ENCODE results near the gene HIBADH. TPM values are rescaled to one million over a fixed set of nuclear protein-coding genes. Genes with fewer than 3 reads are reported as not detected.

The HIBADH gene
- total RNA-seq, 4 donors from 2014 or later = 31.3 to 39.6 (median 33.7) TPM

GRCh38 chr7:27695096-27695495 is 32.4 kb upstream of the HIBADH start:
- no peak for TF ChIP-seq POLR2A (IDR thresholded peaks at IDR 0.05)
- TF ChIP-seq CTCF (IDR thresholded peaks at IDR 0.05) = no peak
- DNase-seq = no peak
- no peak overlapping the region for H3K27ac ChIP-seq
- no peaks in the 10 kb centered on the region for H3K9me3 ChIP-seq
- no peak overlapping the region for H3K4me3 ChIP-seq
- peaks cover 0 to 5% (median 0%) of the 10 kb centered on the region in 4 donors for H3K4me1 ChIP-seq
- H3K27me3 ChIP-seq = no peaks in the 10 kb centered on the region
- H3K36me3 ChIP-seq = no peaks in the 10 kb centered on the region

- Histone ChIP-seq H3K27me3 (no peaks in the 10 kb centered on the region), H3K9me3 (no peaks in the 10 kb centered on the region), H3K27ac (no peak overlapping the region), H3K36me3 (no peaks in the 10 kb centered on the region), H3K4me3 (no peak overlapping the region), H3K4me1 (peaks cover 0 to 5% (median 0%) of the 10 kb centered on the region in 4 donors)
- TF ChIP-seq POLR2A (IDR thresholded peaks at IDR 0.05) = no peak
- TF ChIP-seq CTCF (IDR thresholded peaks at IDR 0.05) = no peak
- DNase-seq = no peak
Measured at GRCh38 chr7:27693794-27694193, 31.1 kb upstream of the HIBADH start.

DNA sequence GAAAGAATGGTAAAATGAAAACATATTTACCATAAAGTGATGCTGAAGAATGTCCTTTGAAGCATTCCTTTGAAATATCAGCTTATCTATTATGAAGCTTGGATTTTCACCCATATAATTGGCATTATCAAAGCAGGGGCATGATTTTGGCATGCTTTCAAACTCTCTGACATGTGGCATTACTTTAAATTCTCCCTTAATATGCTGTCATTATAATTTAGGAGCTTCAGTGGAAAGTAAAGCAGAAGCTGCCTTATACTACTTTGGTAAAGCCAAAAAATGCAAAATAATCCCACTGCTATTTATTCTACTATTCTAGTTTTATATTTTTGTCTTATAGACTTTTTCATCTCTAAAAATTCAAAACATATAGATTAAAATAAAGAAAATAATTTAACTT is 28.0 kb upstream of the HIBADH start:
- TF ChIP-seq CTCF (IDR thresholded peaks at IDR 0.05) (no peak), POLR2A (IDR thresholded peaks at IDR 0.05) (no peak)
- no peaks in the 10 kb centered on the region for H3K36me3 ChIP-seq
- no peaks in the 10 kb centered on the region for H3K27me3 ChIP-seq
- H3K4me1 ChIP-seq = no peaks in the 10 kb centered on the region
- H3K9me3 ChIP-seq = no peaks in the 10 kb centered on the region
- no peak overlapping the region for H3K27ac ChIP-seq
- no peak overlapping the region for H3K4me3 ChIP-seq
- DNase-seq = no peak

GRCh38 chr7:27689591-27690164 is 27.0 kb upstream of the HIBADH start:
- TF ChIP-seq POLR2A (IDR thresholded peaks at IDR 0.05) = no peak
- peak in 4 of 6 experiments; percentile 23 to 67 (median 51) for TF ChIP-seq CTCF (IDR thresholded peaks at IDR 0.05)
- Histone ChIP-seq H3K4me1 (no peaks in the 10 kb centered on the region), H3K27me3 (no peaks in the 10 kb centered on the region), H3K4me3 (no peak overlapping the region), H3K27ac (no peak overlapping the region), H3K9me3 (no peaks in the 10 kb centered on the region), H3K36me3 (no peaks in the 10 kb centered on the region)
- peak in 1 of 3 donors; percentile 69 for DNase-seq

- H3K4me1 ChIP-seq = no peaks in the 10 kb centered on the region
- no peaks in the 10 kb centered on the region for H3K9me3 ChIP-seq
- no peak overlapping the region for H3K27ac ChIP-seq
- no peak for TF ChIP-seq POLR2A (IDR thresholded peaks at IDR 0.05)
- no peak for TF ChIP-seq CTCF (IDR thresholded peaks at IDR 0.05)
- H3K36me3 ChIP-seq = no peaks in the 10 kb centered on the region
- DNase-seq = no peak
- H3K4me3 ChIP-seq = no peak overlapping the region
- H3K27me3 ChIP-seq = no peaks in the 10 kb centered on the region
Measured at GRCh38 chr7:27689150-27689549, 26.5 kb upstream of the HIBADH start.

- H3K36me3 ChIP-seq = no peaks in the 10 kb centered on the region
- H3K9me3 ChIP-seq = no peaks in the 10 kb centered on the region
- no peak for DNase-seq
- no peak overlapping the region for H3K27ac ChIP-seq
- TF ChIP-seq POLR2A (IDR thresholded peaks at IDR 0.05) = no peak
- no peak for TF ChIP-seq CTCF (IDR thresholded peaks at IDR 0.05)
- no peaks in the 10 kb centered on the region for H3K27me3 ChIP-seq
- no peak overlapping the region for H3K4me3 ChIP-seq
- no peaks in the 10 kb centered on the region for H3K4me1 ChIP-seq
Measured at GRCh38 chr7:27688646-27689045, 26.0 kb upstream of the HIBADH start.
